Muscle of arm (tissue), 12 donors: Measurements from ENCODE around the gene DPF1. TPM values are rescaled to one million over a fixed set of nuclear protein-coding genes. Genes with fewer than 3 reads are reported as not detected.

ENCODE experiments used
- DNase-seq: peaks from one replicate; pipeline ENCODE4 v3.0.0-alpha.2; 2013
- polyA plus RNA-seq, 12 donors: library from polyadenylated mRNA; unstranded; fragments of 120-200 nt; gene quantifications; one replicate each; pipeline ENCODE4 v1.2.1, GENCODE V29; 2013; ENCODE audit not compliant: insufficient read length in 12 of 12

Gene DPF1
- polyA plus RNA-seq, 12 donors = 2.8 to 18.2 (median 3.3) TPM; not detected in 1

- DNase-seq = no peak
These were observed 1.8 kb downstream of the DPF1 start for GRCh38 chr19:38221919-38222830.

GRCh38 chr19:38221421-38221820 lies 2.6 kb downstream of the DPF1 start:
- no peak for DNase-seq

- DNase-seq = no peak
These were observed 4.8 kb downstream of the DPF1 start for GRCh38 chr19:38219221-38219620.

GRCh38 chr19:38218204-38218603 lies 5.8 kb downstream of the DPF1 start:
- DNase-seq = no peak

- no peak for DNase-seq
These were observed 7.0 kb downstream of the DPF1 start for GRCh38 chr19:38216785-38217641.

GRCh38 chr19:38213911-38214625 lies 10.0 kb downstream of the DPF1 start:
- no peak for DNase-seq

GRCh38 chr19:38213469-38213868 lies 10.6 kb downstream of the DPF1 start:
- DNase-seq = no peak

GRCh38 chr19:38211766-38212165 lies 12.3 kb downstream of the DPF1 start:
- DNase-seq = no peak

- peak; percentile 68 for DNase-seq
These were observed 12.9 kb downstream of the DPF1 start for GRCh38 chr19:38211151-38211591.

GRCh38 chr19:38210458-38210987 lies 13.5 kb downstream of the DPF1 start:
- DNase-seq = peak; percentile 93

- DNase-seq = peak; percentile 91
These were observed 14.2 kb downstream of the DPF1 start for GRCh38 chr19:38209671-38210457.

GRCh38 chr19:38209152-38209551 lies 14.9 kb downstream of the DPF1 start:
- DNase-seq = no peak

GRCh38 chr19:38208571-38208970 lies 15.5 kb downstream of the DPF1 start:
- no peak for DNase-seq

GRCh38 chr19:38207543-38207942 lies 16.5 kb downstream of the DPF1 start:
- DNase-seq = no peak

GRCh38 chr19:38206928-38207327 lies 17.1 kb downstream of the DPF1 start:
- no peak for DNase-seq

GRCh38 chr19:38206006-38206745 lies 17.8 kb downstream of the DPF1 start:
- no peak for DNase-seq

GRCh38 chr19:38204728-38205127 lies 19.3 kb downstream of the DPF1 start:
- no peak for DNase-seq

GRCh38 chr19:38204096-38204495 lies 19.9 kb downstream of the DPF1 start:
- no peak for DNase-seq

- DNase-seq = no peak
These were observed 20.8 kb downstream of the DPF1 start for GRCh38 chr19:38203197-38203596.

- DNase-seq = no peak
These were observed 21.5 kb downstream of the DPF1 start for GRCh38 chr19:38202504-38202903.
